SK-MEL-5 (cell line): ENCODE measurements around the gene SPTBN4. TPM values are rescaled to one million over a fixed set of nuclear protein-coding genes. Genes with fewer than 3 reads are reported as not detected.

ENCODE experiments used
- DNase-seq: peaks from one replicate; pipeline ENCODE4 v3.0.0-alpha.2; 2016; ENCODE audit warnings: low read depth, low spot score
- in situ Hi-C: cut with HindIII; loops from 2 replicates; pipeline ENCODE4 v1.10.0; 2016; ENCODE audit warnings: low sequenced_read_pairs, high pct_unique_total_duplicates, low pct_unique_long_range_greater_than_20kb
- small RNA-seq, 2 experiments: library from RNA; depleted of rRNA; stranded (forward); fragments of <200 nt; gene quantifications; one replicate each; pipeline ENCODE3, GENCODE V24; 2014
- total RNA-seq: library from RNA; depleted of rRNA; stranded (reverse); fragments of >200 nt; shearing (Covaris generic); gene quantifications from 2 replicates; pipeline ENCODE4 v1.2.3, GENCODE V29; 2014; rRNA removed

SPTBN4 gene
- total RNA-seq, 1 experiment from 2014 or later, result 0.53 TPM

DNA sequence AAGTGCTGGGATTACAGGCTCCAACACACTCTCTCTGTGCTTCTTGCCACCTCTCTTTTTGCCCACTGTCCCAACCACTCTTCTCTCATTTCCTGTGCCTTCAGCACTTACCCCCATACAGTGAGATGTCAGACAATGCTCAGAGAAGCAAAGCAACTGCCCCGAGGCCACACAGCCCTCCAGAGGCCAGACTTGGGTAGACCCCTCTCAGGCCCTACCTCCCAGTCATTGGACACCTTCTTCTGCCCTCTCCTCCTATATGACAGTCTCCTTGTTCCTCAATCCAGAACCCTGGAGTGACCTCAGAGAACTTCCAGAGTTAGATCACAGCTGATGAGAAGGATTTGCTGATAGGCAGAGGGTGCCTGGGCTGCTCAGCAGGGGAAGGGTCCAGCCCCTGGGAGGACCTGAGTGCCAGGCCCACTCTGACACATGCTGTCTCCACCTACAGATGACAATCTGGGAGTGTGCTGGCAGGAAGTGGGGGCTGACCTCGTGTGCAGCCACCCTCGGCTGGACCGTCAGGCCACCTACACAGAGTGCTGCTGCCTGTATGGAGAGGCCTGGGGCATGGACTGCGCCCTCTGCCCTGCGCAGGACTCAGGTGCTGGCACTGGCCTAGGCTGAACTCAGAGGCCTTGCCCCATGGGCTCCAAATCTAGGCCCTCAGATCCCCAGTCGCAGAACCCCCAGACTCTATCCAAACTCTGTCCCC, 158.8 kb downstream of the SPTBN4 start:
- no peak for DNase-seq
- in situ Hi-C loops, result no loop called here

Small RNA genes lying within 50 kb of the gene (small RNA-seq; reads per million reads assigned to genes)
- 0 reads per million in 2 experiments for gene RF00017

Other genes starting within 250 kb of the SPTBN4 start
- not detected in 2 replicates for gene TTC9B, start 248.6 kb upstream of the SPTBN4 start, total RNA-seq
- gene CCNP, start 240.3 kb upstream of the SPTBN4 start, total RNA-seq, result 0.08 TPM in 1 of 2 replicates, not detected in the other
- 53.8 and 68.6 TPM in 2 replicates for gene AKT2, start 181.7 kb upstream of the SPTBN4 start, total RNA-seq
- gene C19orf47, start 118.6 kb upstream of the SPTBN4 start, total RNA-seq, result 3.4 and 4.1 TPM in 2 replicates
- 69.0 and 73.4 TPM in 2 replicates for gene PLD3, start 118.3 kb upstream of the SPTBN4 start, total RNA-seq
- gene HIPK4, start 76.8 kb upstream of the SPTBN4 start, total RNA-seq, result 0.08 TPM in 1 of 2 replicates, not detected in the other
- 0.95 and 1.1 TPM in 2 replicates for gene PRX, start 53.6 kb upstream of the SPTBN4 start, total RNA-seq
- 6.6 and 8.9 TPM in 2 replicates for gene SERTAD1, start 41.0 kb upstream of the SPTBN4 start, total RNA-seq
- gene SERTAD3, start 22.7 kb upstream of the SPTBN4 start, total RNA-seq, result 10.8 and 12.8 TPM in 2 replicates
- gene BLVRB, start 1.3 kb upstream of the SPTBN4 start, total RNA-seq, result 104 and 110 TPM in 2 replicates
- 17.6 and 21.2 TPM in 2 replicates for gene SHKBP1, start 109.9 kb downstream of the SPTBN4 start, total RNA-seq
- 10.9 and 13.4 TPM in 2 replicates for gene LTBP4, start 134.4 kb downstream of the SPTBN4 start, total RNA-seq
- 6.3 and 7.5 TPM in 2 replicates for gene NUMBL, start 223.7 kb downstream of the SPTBN4 start, total RNA-seq
- 13.5 and 16.1 TPM in 2 replicates for gene COQ8B, start 249.9 kb downstream of the SPTBN4 start, total RNA-seq